ENCODE measurements around the gene ADAMTSL1.

ADAMTSL1 gene

GRCh38 chr9:18606281-18606680 is 132.3 kb downstream of the ADAMTSL1 start:
- DNase-seq (ENCODE audit: low read depth) = no peak

GRCh38 chr9:18606846-18607245 is 132.9 kb downstream of the ADAMTSL1 start:
- DNase-seq (ENCODE audit: low read depth) = no peak

GRCh38 chr9:18608371-18608770 is 134.4 kb downstream of the ADAMTSL1 start:
- no peak for DNase-seq (ENCODE audit: low read depth)

- no peak for DNase-seq (ENCODE audit: low read depth)
Observed at GRCh38 chr9:18610956-18611355, 137.0 kb downstream of the ADAMTSL1 start.

GRCh38 chr9:18611971-18612370 is 138.0 kb downstream of the ADAMTSL1 start:
- DNase-seq (ENCODE audit: low read depth) = no peak

- DNase-seq (ENCODE audit: low read depth) = no peak
Observed at GRCh38 chr9:18614116-18614515, 140.2 kb downstream of the ADAMTSL1 start.

- no peak for DNase-seq (ENCODE audit: low read depth)
Observed at GRCh38 chr9:18614651-18615050, 140.7 kb downstream of the ADAMTSL1 start.

- no peak for DNase-seq (ENCODE audit: low read depth)
Observed at GRCh38 chr9:18616976-18617375, 143.0 kb downstream of the ADAMTSL1 start.

GRCh38 chr9:18617759-18618158 is 143.8 kb downstream of the ADAMTSL1 start:
- no peak for DNase-seq (ENCODE audit: low read depth)

GRCh38 chr9:18618862-18619261 is 144.9 kb downstream of the ADAMTSL1 start:
- no peak for DNase-seq (ENCODE audit: low read depth)

GRCh38 chr9:18622186-18622836 is 148.4 kb downstream of the ADAMTSL1 start:
- no peak for DNase-seq (ENCODE audit: low read depth)

GRCh38 chr9:18623221-18624079 is 149.5 kb downstream of the ADAMTSL1 start:
- DNase-seq (ENCODE audit: low read depth) = no peak

- DNase-seq (ENCODE audit: low read depth) = no peak
Observed at GRCh38 chr9:18626046-18626698, 152.2 kb downstream of the ADAMTSL1 start.

GRCh38 chr9:18629136-18629535 is 155.2 kb downstream of the ADAMTSL1 start:
- DNase-seq (ENCODE audit: low read depth) = no peak

- no peak for DNase-seq (ENCODE audit: low read depth)
Observed at GRCh38 chr9:18632632-18633403, 158.9 kb downstream of the ADAMTSL1 start.

GRCh38 chr9:18636781-18637180 is 162.8 kb downstream of the ADAMTSL1 start:
- no peak for DNase-seq (ENCODE audit: low read depth)

- no peak for DNase-seq (ENCODE audit: low read depth)
Observed at GRCh38 chr9:18638371-18639249, 164.7 kb downstream of the ADAMTSL1 start.

GRCh38 chr9:18639911-18640310 is 166.0 kb downstream of the ADAMTSL1 start:
- DNase-seq (ENCODE audit: low read depth) = no peak

- DNase-seq (ENCODE audit: low read depth) = no peak
Observed at GRCh38 chr9:18658804-18659705, 185.1 kb downstream of the ADAMTSL1 start.

GRCh38 chr9:18660001-18660400 is 186.0 kb downstream of the ADAMTSL1 start:
- DNase-seq (ENCODE audit: low read depth) = no peak
